Endometrial microvascular endothelial cells (primary cell): ENCODE measurements around the gene GRIK1. TPM values are rescaled to one million over a fixed set of nuclear protein-coding genes. Genes with fewer than 3 reads are reported as not detected.

Source experiments
- in situ Hi-C: cut with HindIII; loops from 2 replicates; pipeline ENCODE4 v1.10.0; 2017; ENCODE audit warnings: low sequenced_read_pairs, low pct_unique_long_range_greater_than_20kb; ENCODE audit errors: inconsistent ontology term
- total RNA-seq: library from RNA; depleted of rRNA; stranded (reverse); fragments of >200 nt; gene quantifications from one replicate; pipeline ENCODE4 v1.2.3, GENCODE V29; 2015; ENCODE audit errors: inconsistent ontology term

The GRIK1 gene
- total RNA-seq, 1 donor from 2014 or later, result not detected

- in situ Hi-C loops, result no loop called here
Measured at GRCh38 chr21:29546071-29546470, 393.7 kb downstream of the GRIK1 start.

DNA sequence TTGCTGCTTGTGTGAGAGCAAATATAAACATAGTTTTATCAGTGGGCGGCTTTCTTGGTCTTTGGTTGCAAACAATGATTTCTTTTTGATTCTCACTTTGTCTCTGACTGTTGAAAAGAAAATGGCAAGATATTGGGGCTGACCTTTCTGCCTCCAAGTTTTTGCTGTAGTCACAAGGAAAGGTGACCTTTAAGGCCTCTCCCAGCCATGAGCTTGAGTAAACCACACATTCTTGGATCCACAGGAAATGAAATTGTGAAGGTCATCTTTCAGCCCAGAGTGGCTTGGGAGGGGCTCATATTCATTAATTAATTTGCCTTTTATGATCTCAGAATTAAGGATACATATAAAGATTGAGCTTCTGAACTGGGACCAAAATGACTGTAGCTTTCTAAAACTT lies 399.5 kb downstream of the GRIK1 start:
- in situ Hi-C loops, result no loop called here

GRCh38 chr21:29538115-29538514 lies 401.7 kb downstream of the GRIK1 start:
- in situ Hi-C loops, result no loop called here

DNA sequence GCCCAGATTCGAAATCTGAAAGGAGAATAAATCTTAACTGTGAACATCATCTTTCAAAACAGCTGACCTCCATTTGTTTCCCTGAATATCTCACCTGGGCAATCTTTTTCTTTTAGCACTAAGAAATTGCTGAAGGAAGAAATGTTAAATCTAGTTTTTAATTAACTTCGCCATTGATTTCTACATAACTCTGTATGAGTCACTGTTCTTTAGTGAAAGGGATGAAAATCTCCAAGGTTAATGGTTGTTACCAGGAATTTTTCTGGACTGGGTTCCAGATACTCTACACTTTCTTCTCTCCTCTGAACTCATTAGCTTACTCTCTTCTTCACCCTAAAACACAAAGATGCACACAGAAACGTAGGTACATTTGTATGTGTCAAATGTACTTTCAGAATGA lies 405.3 kb downstream of the GRIK1 start:
- in situ Hi-C loops, result no loop called here

- in situ Hi-C loops, result no loop called here
Measured at GRCh38 chr21:29529139-29529538, 410.7 kb downstream of the GRIK1 start.

DNA sequence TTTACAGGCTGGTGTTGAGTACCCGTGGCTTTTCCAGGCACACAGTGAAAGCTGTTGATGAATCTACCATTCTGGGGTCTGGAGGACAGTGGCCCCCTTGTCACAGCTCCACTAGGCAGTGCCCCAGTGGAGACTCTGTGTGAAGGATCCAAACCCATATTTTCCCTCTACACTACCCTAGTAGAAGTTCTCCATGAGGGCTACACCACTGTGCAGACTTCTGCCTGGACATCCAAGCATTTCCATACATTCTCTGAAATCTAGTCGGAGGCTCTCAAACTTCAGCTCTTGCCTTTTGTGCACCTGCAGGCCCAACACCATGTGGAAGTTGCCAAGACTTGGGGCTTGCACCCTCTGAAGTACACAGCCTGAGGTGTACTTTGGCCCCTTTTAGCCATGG lies 413.3 kb downstream of the GRIK1 start:
- in situ Hi-C loops, result no loop called here

DNA sequence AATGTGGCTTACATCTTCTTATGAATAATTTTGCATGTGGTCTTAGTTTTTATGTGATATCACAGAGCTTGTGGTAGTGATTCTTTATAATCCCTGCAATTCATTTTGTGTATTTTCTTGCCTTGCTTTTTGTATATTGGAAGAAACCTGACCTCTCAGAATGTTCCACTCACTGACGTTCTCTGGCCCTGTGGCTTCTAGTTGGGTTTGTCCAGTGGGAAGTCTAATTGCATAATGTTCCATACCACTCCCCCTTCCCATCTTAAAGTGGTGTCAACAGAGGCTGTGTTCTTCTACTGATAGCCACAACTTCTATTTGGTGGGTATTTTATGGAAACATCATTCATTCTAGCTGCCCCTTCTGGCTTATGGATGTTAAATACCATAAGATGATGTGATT lies 415.7 kb downstream of the GRIK1 start:
- in situ Hi-C loops, result no loop called here

DNA sequence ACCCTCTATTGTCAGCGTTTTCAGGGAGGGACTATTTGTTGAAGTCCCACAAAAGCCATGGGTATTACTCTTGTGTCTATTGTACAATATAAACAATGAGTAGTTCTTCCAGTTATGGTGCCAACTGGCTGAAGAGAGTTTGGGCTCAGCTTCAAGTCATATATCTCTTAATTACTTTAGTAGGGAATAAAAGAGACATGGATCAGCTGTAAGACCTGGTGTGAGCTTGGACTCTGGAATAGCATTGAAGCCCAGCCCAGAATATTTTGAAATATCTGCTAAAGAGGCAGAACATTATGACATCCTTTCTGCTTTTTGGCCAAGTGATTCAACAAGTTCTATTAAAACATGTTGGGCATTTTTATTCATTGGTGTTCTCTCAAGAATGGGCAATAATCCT lies 416.1 kb downstream of the GRIK1 start:
- in situ Hi-C loops, result no loop called here

DNA sequence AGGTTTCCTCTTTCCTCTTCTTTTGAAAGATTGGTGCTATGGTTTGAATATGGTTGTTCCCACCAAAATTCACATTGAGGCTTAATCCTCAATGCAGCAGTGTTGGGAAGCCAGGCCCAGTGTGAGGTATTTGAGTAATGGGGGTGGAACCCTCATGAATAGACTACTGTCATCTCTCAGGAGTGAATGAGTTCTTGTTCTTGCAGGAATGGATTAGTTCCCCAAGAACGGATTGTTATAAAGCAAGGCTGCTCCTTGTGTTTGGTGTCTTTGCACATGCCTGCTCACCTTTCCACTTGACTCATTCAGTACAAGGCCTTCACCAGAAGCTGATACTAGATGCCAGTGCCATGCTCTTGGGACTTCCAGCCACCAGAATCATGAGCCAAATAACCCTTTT lies 417.9 kb downstream of the GRIK1 start:
- in situ Hi-C loops, result no loop called here

DNA sequence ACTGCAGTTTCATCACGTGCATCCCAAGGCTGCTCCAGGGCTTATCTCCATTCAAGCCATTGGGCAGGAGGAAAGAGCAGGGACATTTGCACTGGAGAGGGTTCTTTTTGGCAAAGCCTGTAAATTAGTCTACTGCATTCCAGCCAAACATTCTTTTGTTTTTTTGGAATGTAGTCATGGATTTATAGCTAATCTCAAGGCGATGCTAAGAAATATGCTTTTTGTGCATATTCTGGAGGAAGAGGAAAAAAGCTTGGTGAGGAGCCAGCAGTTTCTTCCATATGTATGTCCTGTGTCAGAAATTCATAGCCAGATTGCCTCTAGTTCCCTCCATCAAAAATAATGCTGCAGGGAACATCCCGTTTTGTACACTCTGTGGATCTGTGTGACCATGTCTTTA lies 419.6 kb downstream of the GRIK1 start:
- in situ Hi-C loops, result no loop called here

DNA sequence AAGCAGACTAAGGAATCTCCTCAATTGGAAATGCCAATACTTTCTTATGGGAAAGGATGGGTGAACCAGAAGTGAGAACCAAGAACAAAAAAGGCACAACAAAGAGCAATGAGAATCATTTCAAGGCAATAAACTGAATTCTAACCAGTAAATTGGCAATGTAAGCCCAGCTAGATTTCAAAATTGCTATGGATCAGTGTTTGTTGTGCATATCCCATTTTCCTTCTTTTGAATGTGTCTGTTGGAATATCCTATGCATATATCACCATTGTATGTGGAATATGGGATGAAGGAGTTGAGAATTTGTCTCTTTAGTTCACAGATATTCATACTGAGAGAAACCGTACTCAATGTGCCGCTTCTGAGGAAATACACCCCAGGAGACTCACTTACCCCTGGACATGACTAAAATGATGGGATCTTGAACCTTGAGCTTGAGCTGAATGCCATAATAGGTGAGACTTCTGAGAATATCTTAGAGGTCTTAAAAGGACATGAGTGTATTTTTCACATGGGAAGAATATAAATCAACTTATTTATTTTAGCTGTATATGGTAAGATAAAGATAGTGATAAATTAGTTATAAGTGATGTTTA lies 425.0 kb downstream of the GRIK1 start:
- in situ Hi-C loops, result no loop called here

DNA sequence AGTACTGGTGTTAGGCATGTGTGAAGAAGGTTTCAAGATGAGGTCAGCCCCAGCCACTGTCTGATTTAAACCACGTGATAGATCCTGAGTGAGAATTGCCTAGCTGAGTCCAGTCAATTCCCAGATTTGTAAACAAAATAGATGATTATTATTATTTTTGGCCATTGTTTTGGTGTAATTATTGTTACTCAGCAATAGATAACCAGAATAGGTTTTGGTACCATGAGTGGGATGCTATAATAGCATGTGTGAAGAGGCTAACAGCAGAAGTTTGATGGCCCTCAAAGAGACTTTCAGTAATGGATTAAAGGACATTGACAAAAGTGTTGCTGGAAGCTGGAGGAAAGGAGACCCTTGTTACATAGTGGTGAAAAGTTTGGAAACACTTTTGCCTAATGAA lies 426.3 kb downstream of the GRIK1 start:
- in situ Hi-C loops, result no loop called here

DNA sequence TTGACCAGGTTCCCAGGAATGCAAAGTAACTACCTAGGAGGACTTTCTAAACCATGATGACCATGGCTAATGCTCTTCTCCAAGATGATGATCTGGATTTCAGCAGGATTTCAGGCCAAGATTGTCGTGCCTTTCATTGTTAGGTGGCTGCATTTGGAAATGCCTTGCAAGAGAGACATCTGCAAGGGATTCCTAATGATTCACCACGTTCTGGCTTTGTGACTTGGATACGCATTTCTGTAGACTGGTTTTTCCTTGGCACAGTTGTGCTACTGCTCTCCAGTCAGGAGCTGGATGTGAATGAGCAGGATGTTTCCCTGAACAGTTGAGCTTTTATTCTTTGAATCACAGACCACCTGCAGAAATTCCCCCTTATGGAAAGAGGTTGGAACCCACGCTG lies 428.7 kb downstream of the GRIK1 start:
- in situ Hi-C loops, result no loop called here

DNA sequence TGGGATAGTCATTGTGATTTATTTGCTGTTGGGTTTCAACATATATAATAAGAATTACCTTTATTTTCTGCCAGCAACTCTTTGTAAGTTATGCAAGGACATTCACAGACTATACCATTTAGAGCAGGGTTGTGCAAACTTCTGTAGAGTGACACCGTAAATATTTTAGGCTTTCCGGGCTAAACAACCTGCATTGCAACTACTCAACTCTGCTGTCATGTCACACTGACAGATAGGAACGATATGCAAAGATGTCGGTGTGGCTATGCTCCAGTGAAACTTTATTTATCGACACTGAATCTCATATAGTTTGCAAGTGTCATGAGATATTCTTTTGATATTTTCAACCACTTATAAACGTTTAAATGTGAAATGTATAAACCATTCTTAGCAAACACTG lies 430.7 kb downstream of the GRIK1 start:
- in situ Hi-C loops, result no loop called here

- in situ Hi-C loops, result no loop called here
Measured at GRCh38 chr21:29508301-29508700, 431.5 kb downstream of the GRIK1 start.

DNA sequence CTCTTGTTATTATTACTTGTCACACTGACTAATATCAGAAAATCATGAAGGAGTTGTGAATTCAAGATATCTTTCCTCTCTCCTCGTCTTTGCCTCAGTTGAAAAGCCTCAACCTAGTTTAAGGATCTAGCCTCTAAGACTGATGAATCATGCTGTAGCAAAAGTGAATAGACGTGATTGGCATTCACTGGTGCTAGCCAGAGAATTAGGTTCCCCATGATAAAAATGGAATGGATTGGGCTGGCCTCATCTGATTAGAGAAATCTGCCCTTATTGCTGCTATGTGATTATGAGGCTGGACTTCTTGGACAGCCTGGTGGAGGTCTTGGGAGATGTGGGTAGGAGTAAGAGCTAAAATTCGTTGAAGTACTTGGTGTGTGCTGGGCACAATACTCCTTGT lies 432.8 kb downstream of the GRIK1 start:
- in situ Hi-C loops, result no loop called here

DNA sequence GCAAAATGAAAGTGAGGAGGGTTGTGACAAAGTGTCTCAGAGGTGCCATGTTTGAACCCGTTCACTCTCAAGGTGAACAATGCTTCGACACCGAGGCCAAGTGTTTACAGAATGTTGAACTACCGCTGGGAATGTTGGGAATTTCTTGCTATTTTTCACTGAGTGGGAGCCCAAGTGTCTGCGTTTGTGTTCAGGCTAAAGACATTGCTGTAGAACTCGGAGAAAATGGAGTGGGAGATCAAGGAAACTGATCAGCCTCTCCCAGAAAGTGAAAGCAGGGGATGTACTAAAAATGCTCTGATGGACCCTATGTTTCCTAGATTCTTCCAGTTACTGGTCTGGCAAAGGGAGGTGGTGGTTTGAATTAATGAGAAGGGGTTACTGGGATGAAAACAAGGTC lies 433.6 kb downstream of the GRIK1 start:
- in situ Hi-C loops, result no loop called here

GRCh38 chr21:29504751-29505321 lies 435.0 kb downstream of the GRIK1 start:
- in situ Hi-C loops, result no loop called here

DNA sequence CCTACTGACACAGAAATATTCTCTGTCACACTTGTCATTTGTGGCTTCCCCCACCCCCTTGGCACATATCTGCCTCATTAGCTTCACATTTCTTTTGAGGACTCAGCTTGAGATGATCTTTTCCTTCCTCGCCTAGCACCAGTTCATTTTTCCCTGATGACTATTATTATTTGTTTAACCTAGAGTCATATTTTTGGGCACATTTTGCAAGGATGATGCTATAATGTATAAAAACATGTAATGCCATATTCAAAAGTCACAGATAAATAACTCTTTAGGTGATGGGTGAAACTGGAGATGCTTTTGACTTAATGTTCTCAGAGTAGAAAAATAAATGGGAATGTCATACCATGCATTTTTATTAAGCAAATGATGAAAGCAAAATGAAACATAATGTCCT lies 438.3 kb downstream of the GRIK1 start:
- in situ Hi-C loops, result no loop called here

DNA sequence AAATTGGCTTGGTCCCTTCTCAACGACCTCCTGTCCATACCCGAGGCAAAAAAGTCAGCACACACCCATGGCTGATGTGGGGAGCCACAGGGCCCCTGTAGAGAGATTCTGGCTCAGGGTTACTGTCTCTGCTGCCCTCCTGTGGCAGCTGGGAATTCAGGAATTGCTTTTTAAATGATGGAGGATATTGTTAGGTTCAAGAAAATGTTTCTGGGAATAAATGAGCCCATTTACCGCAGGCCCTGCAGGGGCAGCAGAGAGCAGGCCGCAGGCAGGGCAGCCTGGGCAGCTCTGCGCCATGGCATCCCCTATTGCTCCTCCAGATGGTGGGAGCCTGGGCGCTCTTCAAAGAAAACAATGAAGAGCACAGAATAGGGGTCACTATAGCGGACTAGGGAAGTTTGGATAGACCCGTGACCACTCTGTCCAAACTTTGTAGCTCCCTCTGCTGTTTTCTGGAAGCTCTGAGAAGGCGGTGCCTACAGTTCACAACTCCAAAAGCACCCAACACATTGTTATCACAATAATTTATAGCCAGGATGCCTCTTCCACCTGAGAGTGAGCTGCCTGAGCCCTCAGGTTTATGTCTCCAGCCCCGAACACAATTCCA lies 440.0 kb downstream of the GRIK1 start:
- in situ Hi-C loops, result no loop called here

DNA sequence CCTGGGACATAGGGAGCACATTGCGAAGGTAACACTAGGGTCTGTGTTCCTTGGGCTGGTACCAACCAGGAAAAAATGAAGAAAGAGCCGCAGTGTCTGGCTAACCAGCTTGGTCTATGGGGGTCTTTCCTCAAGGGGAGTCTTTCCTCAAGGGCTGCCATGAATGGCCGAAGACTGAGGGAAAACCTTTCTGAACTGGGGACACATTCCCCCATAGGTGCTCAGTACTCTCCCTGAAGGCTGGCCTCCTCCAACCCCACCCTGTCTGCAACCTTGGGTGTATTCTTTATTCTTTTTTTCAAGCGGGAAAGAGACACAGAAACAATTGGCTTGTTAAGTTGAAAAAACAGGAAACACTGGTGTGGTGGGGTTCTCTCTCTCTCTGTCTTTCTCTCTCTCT lies 440.6 kb downstream of the GRIK1 start:
- in situ Hi-C loops, result no loop called here
